C4-2B (cell line): ENCODE results near the gene SPARC.

Experiments
- H3K27ac ChIP-seq: fragments of 450-650 bp; 2 replicates; pipeline ENCODE4 v1.5.1; 2017
- ZFX ChIP-seq: fragments of 450-650 bp; IDR thresholded peaks from 2 replicates; pipeline ENCODE4 v1.6.1; 2017
- TF ChIP-seq, protein P1 (sequence below): fragments of 450-650 bp; conservative IDR thresholded peaks from 2 replicates; pipeline ENCODE4 v1.5.1; 2017; ENCODE audit warnings: mild to moderate bottlenecking

Gene SPARC

DNA sequence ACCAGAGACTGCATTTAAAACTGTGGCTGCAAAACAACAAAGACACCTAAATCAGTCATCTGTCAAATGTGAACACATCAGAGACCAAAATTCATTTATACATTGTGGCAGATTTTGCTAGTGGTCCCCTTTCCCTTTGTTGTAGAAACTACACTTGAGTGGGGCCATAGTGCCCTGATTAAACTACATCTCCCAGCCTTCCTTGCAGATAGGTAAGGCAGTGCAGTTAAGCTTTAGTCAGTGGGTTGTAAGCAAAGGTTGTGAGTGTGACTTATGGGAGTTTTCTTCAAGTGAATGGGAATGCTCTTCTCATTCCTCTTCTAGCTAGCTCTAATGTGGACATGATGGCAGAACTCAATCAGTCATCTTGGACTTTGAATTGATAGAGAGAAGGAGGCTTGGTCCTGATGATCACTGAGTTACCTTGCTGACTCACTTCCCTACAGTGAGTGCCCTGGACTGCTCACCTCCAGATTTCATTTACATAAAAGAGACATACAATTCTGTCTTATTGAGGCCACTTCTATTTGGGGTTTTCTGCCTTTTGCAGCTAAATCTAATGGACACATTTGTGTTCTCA is 35.2 kb upstream of the SPARC start:
- no peak for TF ChIP-seq ZFX
- TF ChIP-seq, protein P1, sequence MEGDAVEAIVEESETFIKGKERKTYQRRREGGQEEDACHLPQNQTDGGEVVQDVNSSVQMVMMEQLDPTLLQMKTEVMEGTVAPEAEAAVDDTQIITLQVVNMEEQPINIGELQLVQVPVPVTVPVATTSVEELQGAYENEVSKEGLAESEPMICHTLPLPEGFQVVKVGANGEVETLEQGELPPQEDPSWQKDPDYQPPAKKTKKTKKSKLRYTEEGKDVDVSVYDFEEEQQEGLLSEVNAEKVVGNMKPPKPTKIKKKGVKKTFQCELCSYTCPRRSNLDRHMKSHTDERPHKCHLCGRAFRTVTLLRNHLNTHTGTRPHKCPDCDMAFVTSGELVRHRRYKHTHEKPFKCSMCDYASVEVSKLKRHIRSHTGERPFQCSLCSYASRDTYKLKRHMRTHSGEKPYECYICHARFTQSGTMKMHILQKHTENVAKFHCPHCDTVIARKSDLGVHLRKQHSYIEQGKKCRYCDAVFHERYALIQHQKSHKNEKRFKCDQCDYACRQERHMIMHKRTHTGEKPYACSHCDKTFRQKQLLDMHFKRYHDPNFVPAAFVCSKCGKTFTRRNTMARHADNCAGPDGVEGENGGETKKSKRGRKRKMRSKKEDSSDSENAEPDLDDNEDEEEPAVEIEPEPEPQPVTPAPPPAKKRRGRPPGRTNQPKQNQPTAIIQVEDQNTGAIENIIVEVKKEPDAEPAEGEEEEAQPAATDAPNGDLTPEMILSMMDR: no peak
- no peak overlapping the region for H3K27ac ChIP-seq

DNA sequence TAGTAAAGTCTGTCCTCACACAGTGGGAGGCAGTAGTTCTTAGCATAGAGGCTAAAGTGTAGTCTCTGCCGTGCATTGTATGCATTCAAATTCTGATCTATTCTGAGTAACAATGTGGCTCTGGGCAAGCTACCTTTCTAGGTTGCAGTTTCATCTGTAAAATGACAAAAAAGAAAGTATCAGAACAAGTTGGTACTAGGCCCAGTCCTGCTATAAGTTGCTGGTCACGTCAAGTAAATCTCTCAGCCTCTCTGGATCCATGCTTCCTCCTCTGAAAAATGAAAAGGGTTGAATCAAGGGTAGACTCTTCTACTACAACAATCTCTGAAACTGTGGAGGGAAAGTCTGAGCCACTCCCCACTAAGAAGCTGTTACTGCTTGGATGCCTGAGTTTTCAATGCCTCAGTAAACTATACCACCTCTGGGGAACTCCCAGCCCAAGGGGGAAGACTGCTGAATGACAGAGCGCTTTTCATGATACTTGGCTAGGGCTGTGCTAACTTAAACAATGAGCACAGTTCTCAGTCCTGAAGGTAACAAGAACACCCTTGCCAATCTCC is 34.5 kb upstream of the SPARC start:
- TF ChIP-seq ZFX: no peak; the same call in 1 of the 2 replicates
- TF ChIP-seq, protein P1: no peak
- H3K27ac ChIP-seq: no peak overlapping the region

DNA sequence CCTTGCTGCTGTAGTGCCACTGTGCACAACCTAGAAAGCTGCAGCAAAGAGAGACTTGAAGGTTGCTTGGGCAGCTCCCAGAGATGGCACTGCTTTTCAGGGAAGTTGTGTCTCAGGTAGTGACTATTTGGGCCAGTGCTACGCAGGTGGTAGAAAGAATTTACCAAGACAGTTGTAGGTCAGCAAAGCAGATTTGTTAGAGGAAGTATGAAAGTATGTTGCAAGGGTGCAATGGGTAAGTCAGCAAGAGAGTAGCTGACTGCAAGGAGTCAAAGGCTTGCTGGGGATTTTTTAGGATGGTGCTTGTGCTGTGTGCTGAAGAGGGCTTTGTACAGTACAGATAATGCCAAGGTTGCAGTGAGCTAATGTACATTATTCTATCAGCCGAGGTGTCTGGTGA is 33.5 kb upstream of the SPARC start:
- H3K27ac ChIP-seq: no peak overlapping the region
- TF ChIP-seq, protein P1: no peak
- TF ChIP-seq ZFX: no peak

DNA sequence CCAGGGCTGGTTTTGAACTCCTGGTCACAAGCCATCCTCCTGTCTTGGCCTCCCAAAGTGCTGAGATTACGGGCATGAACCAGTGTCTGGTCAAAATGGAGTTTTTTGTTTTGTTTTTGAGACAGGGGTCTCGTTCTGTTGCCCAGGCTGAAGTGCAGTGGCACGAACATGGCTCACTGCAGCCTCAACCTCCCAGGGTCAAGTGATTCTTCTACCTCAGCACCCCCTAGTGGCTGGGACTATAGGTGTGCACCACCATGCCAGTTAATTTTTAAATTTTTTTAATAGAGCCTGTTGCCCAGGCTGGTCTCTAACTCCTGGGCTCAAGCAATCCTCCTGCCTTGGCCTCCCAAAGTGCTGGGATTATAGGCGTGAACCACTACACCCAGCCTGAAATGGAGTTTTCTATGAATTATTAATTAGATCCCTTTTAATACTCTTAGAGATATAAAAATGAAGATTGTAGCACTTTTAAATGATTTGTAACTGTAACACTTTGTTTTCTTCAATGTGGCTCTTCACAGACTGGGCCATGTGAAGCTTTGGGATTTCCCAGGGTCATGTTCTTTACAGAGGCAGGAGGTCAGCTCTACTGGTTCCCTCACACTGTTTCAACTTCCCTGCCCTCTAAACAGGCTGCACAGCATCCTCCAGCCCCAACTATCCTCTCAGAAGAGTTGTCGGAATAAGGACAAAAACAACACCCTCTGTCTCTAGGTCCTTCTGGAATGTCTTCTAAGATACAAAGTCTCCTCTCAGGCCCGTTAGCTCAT is 32.7 kb upstream of the SPARC start:
- no peak overlapping the region for H3K27ac ChIP-seq
- TF ChIP-seq ZFX: no peak
- TF ChIP-seq, protein P1: peak; percentile 72

DNA sequence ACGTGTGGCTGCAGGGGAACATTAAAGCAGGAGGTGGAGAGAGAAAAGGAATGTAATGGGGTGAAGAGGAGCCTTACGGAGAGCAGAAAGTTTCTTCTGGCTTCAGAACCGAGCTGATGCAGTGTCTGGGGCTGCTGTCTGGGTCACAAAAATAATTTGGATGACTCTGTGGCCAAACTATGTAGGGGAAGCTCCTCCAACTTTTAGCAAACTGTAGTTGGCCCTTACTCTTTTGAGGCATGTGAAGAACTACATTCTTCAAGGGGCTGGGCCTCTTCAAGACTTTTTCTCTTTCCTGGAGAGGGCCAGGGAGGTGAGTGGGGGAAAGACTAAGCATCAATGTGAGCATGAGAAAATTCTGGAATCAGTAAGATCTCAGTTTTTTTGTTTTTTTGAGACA is 31.9 kb upstream of the SPARC start:
- no peak overlapping the region for H3K27ac ChIP-seq
- TF ChIP-seq, protein P1: no peak
- no peak for TF ChIP-seq ZFX

DNA sequence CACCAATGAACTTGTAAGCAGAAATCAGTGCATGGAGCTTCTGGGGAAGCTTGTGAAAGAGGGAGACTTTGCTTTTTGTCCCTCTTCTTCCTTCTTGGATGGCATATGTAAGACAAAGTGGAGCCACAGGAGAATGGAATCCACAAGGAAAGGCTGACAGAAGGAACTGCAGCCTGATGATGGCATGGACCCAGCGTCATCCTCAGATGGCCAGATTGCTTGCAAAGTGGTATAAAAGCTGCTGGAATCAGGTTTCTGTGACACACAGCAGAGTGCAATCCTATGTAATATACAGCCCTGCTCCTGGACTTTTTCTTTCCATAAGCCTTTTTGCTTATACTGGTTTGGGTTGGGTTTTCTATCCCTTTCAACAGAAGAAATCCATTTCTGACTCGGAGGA is 31.4 kb upstream of the SPARC start:
- no peak overlapping the region for H3K27ac ChIP-seq
- TF ChIP-seq ZFX: no peak
- TF ChIP-seq, protein P1: no peak

DNA sequence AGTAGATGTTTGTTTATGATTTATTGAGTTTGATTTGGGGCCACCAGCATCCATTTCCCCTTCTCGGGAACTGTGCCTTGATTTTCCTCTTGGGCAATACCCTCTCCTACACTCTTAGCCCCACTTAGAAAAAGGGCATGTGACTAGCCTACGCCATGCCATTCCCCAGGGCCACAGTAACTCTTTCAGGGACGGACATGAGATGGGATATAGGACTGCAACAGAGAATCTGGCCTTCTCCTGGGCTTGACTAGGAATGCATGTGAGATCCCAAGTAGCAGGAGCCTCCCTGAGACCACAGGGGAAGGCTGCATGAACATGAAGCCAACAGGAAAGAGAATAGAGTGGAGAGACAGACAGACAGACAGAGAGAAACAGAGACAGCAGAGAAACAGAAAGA is 30.7 kb upstream of the SPARC start:
- H3K27ac ChIP-seq: no peak overlapping the region
- no peak for TF ChIP-seq ZFX
